H1 (cell line): ENCODE measurements around the gene ABTB1.
A peak's percentile ranks its signal among the peaks of the same experiment; 100 is the strongest.

ENCODE experiments used
- FOSL1 ChIP-seq: IDR thresholded peaks from 2 replicates; pipeline ENCODE4 v1.6.1; 2011; ENCODE audit warnings: mild to moderate bottlenecking, low read depth, low read length, moderate library complexity; ENCODE audit not compliant: insufficient read depth
- JUN ChIP-seq: IDR thresholded peaks from 2 replicates; pipeline ENCODE4 v1.6.1; 2011; ENCODE audit warnings: low read depth, mild to moderate bottlenecking, improper control_type of control experiment, low read length
- PHF8 ChIP-seq: fragments of 200-600 bp; sonication (generic); conservative IDR thresholded peaks from 2 replicates; pipeline ENCODE4 v1.7.1; 2012; ENCODE audit warnings: low read depth, mild to moderate bottlenecking, inconsistent platforms, low read length, moderate library complexity
- POLR2A ChIP-seq, 2 experiments: IDR thresholded peaks; 1 replicate in 1 of 2; 2 replicates in 1 of 2; pipeline ENCODE4 v1.6.1; 2011; ENCODE audit warnings: low read depth in 2 of 2, low read length in 2 of 2, mild to moderate bottlenecking in 2 of 2; ENCODE audit errors: control extremely low read depth in 1 of 2
- POLR2AphosphoS5 ChIP-seq: IDR thresholded peaks from 2 replicates; pipeline ENCODE4 v1.6.1; 2011; ENCODE audit warnings: low read depth, low read length
- RAD21 ChIP-seq, 2 experiments: IDR thresholded peaks in 1 of 2; conservative IDR thresholded peaks in 1 of 2; 2 replicates each; pipeline ENCODE4 v1.6.1; 2011; ENCODE audit warnings: low read depth in 2 of 2, low read length in 2 of 2, improper control_type of control experiment in 1 of 2, inconsistent platforms in 1 of 2, mild to moderate bottlenecking in 1 of 2, moderate library complexity in 1 of 2
- RNF2 ChIP-seq: fragments of 200-900, 300-1000 bp; sonication (generic); IDR thresholded peaks from 2 replicates; pipeline ENCODE4 v1.7.1; 2016; ENCODE audit warnings: borderline replicate concordance, low read depth, mild to moderate bottlenecking, antibody characterized with exemption, low read length; ENCODE audit not compliant: poor library complexity, severe bottlenecking; ENCODE audit errors: missing control alignments
- SUZ12 ChIP-seq: fragments of 200-600 bp; sonication (generic); IDR thresholded peaks from 2 replicates; pipeline ENCODE4 v1.6.1; 2012; ENCODE audit warnings: mild to moderate bottlenecking, inconsistent platforms, low read length, moderate library complexity, mixed read lengths
- TCF12 ChIP-seq: IDR thresholded peaks from 2 replicates; pipeline ENCODE4 v1.6.1; 2011; ENCODE audit warnings: low read depth, mild to moderate bottlenecking, low read length
- TF ChIP-seq, protein P1 (sequence below): IDR thresholded peaks from 2 replicates; pipeline ENCODE4 v1.6.1; 2011; ENCODE audit warnings: low read depth, mild to moderate bottlenecking, low read length; ENCODE audit not compliant: insufficient read depth
- TF ChIP-seq, protein P2 (sequence below), 3 experiments: IDR thresholded peaks; 1 replicate in 2 of 3; 2 replicates in 1 of 3; pipeline versions ENCODE4 v1.5.1 to v1.6.1; 2011; ENCODE audit warnings: low read length in 3 of 3, mild to moderate bottlenecking in 3 of 3, inconsistent platforms in 2 of 3, low read depth in 1 of 3, moderate library complexity in 1 of 3; ENCODE audit not compliant: insufficient read depth in 1 of 3; ENCODE audit errors: control extremely low read depth in 1 of 3

DNA sequence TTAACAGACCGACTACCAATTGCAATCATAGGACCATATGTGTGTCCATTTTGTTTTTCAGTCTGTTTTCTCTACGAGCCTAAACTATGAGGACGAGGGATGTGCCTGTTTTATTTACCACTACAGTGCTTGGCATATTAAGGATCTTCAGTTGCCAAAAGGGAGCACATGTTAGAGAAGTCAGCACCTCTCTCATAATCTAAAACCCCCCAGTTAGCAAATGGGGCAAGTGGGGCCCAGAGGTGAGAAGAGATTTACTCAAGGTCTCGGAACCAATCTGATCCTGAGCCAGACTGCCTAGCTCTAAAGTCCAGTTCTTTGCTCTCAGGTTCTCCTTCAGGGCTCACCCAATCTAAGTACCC lies 44.3 kb upstream of the ABTB1 start:
- TF ChIP-seq POLR2A (IDR thresholded peaks at IDR 0.05; ENCODE audit: control extremely low read depth in 1 of 2, low read depth in 2 of 2, low read length in 2 of 2) (no peak), PHF8 (no peak), TCF12 (no peak), RNF2 (no peak), JUN (no peak), SUZ12 (0 out of 2 replicates have a peak, but pooled peaks have one; percentile 20), RAD21 (IDR thresholded peaks at IDR 0.05 in 1 of 2, conservative IDR thresholded peaks at IDR 0.05 in 1 of 2; ENCODE audit: low read depth in 2 of 2, low read length in 2 of 2) (no peak), FOSL1 (no peak), POLR2AphosphoS5 (no peak)
- TF ChIP-seq, protein P1, sequence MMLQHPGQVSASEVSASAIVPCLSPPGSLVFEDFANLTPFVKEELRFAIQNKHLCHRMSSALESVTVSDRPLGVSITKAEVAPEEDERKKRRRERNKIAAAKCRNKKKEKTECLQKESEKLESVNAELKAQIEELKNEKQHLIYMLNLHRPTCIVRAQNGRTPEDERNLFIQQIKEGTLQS: no peak
- TF ChIP-seq, protein P2, sequence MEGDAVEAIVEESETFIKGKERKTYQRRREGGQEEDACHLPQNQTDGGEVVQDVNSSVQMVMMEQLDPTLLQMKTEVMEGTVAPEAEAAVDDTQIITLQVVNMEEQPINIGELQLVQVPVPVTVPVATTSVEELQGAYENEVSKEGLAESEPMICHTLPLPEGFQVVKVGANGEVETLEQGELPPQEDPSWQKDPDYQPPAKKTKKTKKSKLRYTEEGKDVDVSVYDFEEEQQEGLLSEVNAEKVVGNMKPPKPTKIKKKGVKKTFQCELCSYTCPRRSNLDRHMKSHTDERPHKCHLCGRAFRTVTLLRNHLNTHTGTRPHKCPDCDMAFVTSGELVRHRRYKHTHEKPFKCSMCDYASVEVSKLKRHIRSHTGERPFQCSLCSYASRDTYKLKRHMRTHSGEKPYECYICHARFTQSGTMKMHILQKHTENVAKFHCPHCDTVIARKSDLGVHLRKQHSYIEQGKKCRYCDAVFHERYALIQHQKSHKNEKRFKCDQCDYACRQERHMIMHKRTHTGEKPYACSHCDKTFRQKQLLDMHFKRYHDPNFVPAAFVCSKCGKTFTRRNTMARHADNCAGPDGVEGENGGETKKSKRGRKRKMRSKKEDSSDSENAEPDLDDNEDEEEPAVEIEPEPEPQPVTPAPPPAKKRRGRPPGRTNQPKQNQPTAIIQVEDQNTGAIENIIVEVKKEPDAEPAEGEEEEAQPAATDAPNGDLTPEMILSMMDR (IDR thresholded peaks at IDR 0.05; ENCODE audit: control extremely low read depth in 1 of 3, insufficient read depth in 1 of 3, low read depth in 1 of 3, low read length in 3 of 3): no peak
